HCT116 (cell line): ENCODE results near the gene VEPH1.

Experiments
- CEBPB ChIP-seq: IDR thresholded peaks from 2 replicates; pipeline ENCODE4 v1.6.1; 2012; ENCODE audit warnings: low read depth
- EZH2 ChIP-seq: fragments of 200-600 bp; sonication (generic); IDR thresholded peaks from 2 replicates; pipeline ENCODE4 v1.6.1; 2017; ENCODE audit warnings: antibody characterized with exemption, mixed run types
- EZH2phosphoT487 ChIP-seq: fragments of 200-600 bp; IDR thresholded peaks from 2 replicates; pipeline ENCODE4 v1.6.1; 2018; ENCODE audit warnings: antibody characterized with exemption, borderline replicate concordance
- POLR2A ChIP-seq: IDR thresholded peaks from 2 replicates; pipeline ENCODE4 v1.7.0; 2011; ENCODE audit warnings: borderline replicate concordance; ENCODE audit not compliant: insufficient read depth, insufficient read length; ENCODE audit errors: extremely low read depth
- POLR2AphosphoS5 ChIP-seq: IDR thresholded peaks from 2 replicates; pipeline ENCODE4 v1.6.1; 2011; ENCODE audit warnings: mild to moderate bottlenecking, low read depth, low read length, moderate library complexity
- RAD21 ChIP-seq: IDR thresholded peaks from 2 replicates; pipeline ENCODE4 v1.6.1; 2012; ENCODE audit warnings: low read depth, mild to moderate bottlenecking
- SP1 ChIP-seq: IDR thresholded peaks from 2 replicates; pipeline ENCODE4 v1.6.1; 2012; ENCODE audit warnings: low read depth
- SRF ChIP-seq: IDR thresholded peaks from 2 replicates; pipeline ENCODE4 v1.6.1; 2012; ENCODE audit warnings: low read depth
- TF ChIP-seq, protein P1 (sequence below), 3 experiments: fragments of 200-600 bp in 1 of 3; sonication (generic) in 1 of 3; IDR thresholded peaks in 2 of 3; conservative IDR thresholded peaks in 1 of 3; 2 replicates each; pipeline ENCODE4 v1.5.1; 2012 to 2017; ENCODE audit warnings: low read depth in 2 of 3, low read length in 2 of 3, antibody characterized with exemption in 1 of 3, borderline replicate concordance in 1 of 3, control low read depth in 1 of 3, mild to moderate bottlenecking in 1 of 3, mixed read lengths in 1 of 3, mixed run types in 1 of 3, moderate library complexity in 1 of 3; ENCODE audit not compliant: insufficient read depth in 1 of 3
- TF ChIP-seq, protein P2 (sequence below): IDR thresholded peaks from 2 replicates; pipeline ENCODE4 v1.6.1; 2012
- TF ChIP-seq, protein P3 (sequence below): IDR thresholded peaks from 2 replicates; pipeline ENCODE4 v1.6.1; 2011; ENCODE audit warnings: mild to moderate bottlenecking, low read length, moderate library complexity; ENCODE audit not compliant: insufficient replicate concordance; ENCODE audit errors: extremely low read depth

DNA sequence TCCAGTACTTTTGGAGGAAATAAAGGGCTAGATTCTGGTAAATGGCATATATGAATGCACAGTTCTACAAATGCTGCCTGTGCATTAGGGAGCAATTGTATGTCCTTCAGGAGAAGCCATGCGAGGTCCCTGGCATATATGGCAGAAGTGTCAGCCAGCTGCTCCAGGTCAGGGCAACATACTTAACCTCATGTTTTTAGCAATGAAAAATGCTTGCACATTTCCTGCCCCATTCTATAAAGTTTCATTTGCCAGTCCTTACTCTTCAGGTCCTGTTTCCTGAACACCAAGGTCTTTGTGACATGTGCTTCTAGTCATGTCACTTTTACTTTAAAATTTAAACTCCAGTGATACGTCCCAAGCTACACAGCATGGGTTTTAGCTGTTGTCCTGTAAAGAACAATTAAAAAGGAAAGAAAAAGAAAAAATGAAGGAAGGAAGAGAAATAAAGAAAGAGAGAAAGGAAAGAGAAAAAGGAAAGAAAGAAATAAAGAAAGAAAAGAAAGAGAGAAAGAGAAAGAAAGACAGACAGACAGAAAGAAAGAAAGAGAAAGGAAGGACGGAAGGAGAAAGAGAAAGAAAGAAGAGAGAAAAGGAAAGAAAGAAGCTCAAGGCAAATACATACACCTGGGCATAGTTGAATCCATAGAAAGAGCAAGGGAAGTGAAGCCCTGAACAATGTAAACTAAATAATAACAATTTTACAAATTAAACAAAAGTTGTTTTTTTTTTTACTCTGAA is 86.7 kb downstream of the VEPH1 start:
- TF ChIP-seq, protein P1, sequence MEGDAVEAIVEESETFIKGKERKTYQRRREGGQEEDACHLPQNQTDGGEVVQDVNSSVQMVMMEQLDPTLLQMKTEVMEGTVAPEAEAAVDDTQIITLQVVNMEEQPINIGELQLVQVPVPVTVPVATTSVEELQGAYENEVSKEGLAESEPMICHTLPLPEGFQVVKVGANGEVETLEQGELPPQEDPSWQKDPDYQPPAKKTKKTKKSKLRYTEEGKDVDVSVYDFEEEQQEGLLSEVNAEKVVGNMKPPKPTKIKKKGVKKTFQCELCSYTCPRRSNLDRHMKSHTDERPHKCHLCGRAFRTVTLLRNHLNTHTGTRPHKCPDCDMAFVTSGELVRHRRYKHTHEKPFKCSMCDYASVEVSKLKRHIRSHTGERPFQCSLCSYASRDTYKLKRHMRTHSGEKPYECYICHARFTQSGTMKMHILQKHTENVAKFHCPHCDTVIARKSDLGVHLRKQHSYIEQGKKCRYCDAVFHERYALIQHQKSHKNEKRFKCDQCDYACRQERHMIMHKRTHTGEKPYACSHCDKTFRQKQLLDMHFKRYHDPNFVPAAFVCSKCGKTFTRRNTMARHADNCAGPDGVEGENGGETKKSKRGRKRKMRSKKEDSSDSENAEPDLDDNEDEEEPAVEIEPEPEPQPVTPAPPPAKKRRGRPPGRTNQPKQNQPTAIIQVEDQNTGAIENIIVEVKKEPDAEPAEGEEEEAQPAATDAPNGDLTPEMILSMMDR (IDR thresholded peaks at IDR 0.05 in 2 of 3, conservative IDR thresholded peaks at IDR 0.05 in 1 of 3; ENCODE audit: borderline replicate concordance in 1 of 3, insufficient read depth in 1 of 3, low read depth in 2 of 3, low read length in 2 of 3) = no peak
- TF ChIP-seq RAD21 = no peak
- TF ChIP-seq POLR2A = no peak
- no peak for TF ChIP-seq EZH2
- TF ChIP-seq, protein P2, sequence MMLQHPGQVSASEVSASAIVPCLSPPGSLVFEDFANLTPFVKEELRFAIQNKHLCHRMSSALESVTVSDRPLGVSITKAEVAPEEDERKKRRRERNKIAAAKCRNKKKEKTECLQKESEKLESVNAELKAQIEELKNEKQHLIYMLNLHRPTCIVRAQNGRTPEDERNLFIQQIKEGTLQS = no peak
- TF ChIP-seq POLR2AphosphoS5 = no peak
- TF ChIP-seq CEBPB = no peak
- no peak for TF ChIP-seq SP1
- no peak for TF ChIP-seq EZH2phosphoT487
- TF ChIP-seq, protein P3, sequence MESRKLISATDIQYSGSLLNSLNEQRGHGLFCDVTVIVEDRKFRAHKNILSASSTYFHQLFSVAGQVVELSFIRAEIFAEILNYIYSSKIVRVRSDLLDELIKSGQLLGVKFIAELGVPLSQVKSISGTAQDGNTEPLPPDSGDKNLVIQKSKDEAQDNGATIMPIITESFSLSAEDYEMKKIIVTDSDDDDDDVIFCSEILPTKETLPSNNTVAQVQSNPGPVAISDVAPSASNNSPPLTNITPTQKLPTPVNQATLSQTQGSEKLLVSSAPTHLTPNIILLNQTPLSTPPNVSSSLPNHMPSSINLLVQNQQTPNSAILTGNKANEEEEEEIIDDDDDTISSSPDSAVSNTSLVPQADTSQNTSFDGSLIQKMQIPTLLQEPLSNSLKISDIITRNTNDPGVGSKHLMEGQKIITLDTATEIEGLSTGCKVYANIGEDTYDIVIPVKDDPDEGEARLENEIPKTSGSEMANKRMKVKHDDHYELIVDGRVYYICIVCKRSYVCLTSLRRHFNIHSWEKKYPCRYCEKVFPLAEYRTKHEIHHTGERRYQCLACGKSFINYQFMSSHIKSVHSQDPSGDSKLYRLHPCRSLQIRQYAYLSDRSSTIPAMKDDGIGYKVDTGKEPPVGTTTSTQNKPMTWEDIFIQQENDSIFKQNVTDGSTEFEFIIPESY = no peak
- TF ChIP-seq SRF = no peak
